Fibroblast of gingiva (primary cell): ENCODE results near the gene TKT.
A peak's percentile ranks its signal among the peaks of the same experiment; 100 is the strongest.

Experiments used
- DNase-seq: peaks from one replicate; pipeline ENCODE4 v3.0.0-alpha.2; 2011; ENCODE audit warnings: low read depth

The TKT gene

GRCh38 chr3:53195602-53196574 is 59.9 kb downstream of the TKT start:
- no peak for DNase-seq

GRCh38 chr3:53195066-53195450 is 60.8 kb downstream of the TKT start:
- DNase-seq = no peak

- DNase-seq = peak; percentile 36
Measured at GRCh38 chr3:53194210-53195065, 61.4 kb downstream of the TKT start.

- no peak for DNase-seq
Measured at GRCh38 chr3:53193466-53194209, 62.2 kb downstream of the TKT start.

- DNase-seq = no peak
Measured at GRCh38 chr3:53192608-53193007, 63.2 kb downstream of the TKT start.

- DNase-seq = no peak
Measured at GRCh38 chr3:53191836-53192480, 63.9 kb downstream of the TKT start.

- no peak for DNase-seq
Measured at GRCh38 chr3:53190659-53191058, 65.2 kb downstream of the TKT start.

GRCh38 chr3:53189276-53189675 is 66.5 kb downstream of the TKT start:
- DNase-seq = no peak

GRCh38 chr3:53188720-53189119 is 67.1 kb downstream of the TKT start:
- no peak for DNase-seq

GRCh38 chr3:53188136-53188685 is 67.6 kb downstream of the TKT start:
- DNase-seq = no peak

GRCh38 chr3:53187430-53187829 is 68.4 kb downstream of the TKT start:
- DNase-seq = no peak

- DNase-seq = no peak
Measured at GRCh38 chr3:53186726-53187125, 69.1 kb downstream of the TKT start.

GRCh38 chr3:53185761-53186465 is 69.9 kb downstream of the TKT start:
- no peak for DNase-seq

GRCh38 chr3:53184701-53185100 is 71.1 kb downstream of the TKT start:
- no peak for DNase-seq

- DNase-seq = no peak
Measured at GRCh38 chr3:53183514-53183913, 72.3 kb downstream of the TKT start.

GRCh38 chr3:53182764-53183355 is 73.0 kb downstream of the TKT start:
- DNase-seq = no peak

GRCh38 chr3:53181528-53181927 is 74.3 kb downstream of the TKT start:
- no peak for DNase-seq

GRCh38 chr3:53181024-53181371 is 74.8 kb downstream of the TKT start:
- no peak for DNase-seq

- no peak for DNase-seq
Measured at GRCh38 chr3:53180305-53181023, 75.4 kb downstream of the TKT start.

GRCh38 chr3:53179580-53179979 is 76.2 kb downstream of the TKT start:
- DNase-seq = no peak
